AML-193 (cell line): ENCODE results near the gene KCNQ1.

Experiments used
- DNase-seq, 2 experiments: peaks; one replicate each; lab custom pipeline; 2025; lab: John Stamatoyannopoulos, UW

KCNQ1 gene

DNA sequence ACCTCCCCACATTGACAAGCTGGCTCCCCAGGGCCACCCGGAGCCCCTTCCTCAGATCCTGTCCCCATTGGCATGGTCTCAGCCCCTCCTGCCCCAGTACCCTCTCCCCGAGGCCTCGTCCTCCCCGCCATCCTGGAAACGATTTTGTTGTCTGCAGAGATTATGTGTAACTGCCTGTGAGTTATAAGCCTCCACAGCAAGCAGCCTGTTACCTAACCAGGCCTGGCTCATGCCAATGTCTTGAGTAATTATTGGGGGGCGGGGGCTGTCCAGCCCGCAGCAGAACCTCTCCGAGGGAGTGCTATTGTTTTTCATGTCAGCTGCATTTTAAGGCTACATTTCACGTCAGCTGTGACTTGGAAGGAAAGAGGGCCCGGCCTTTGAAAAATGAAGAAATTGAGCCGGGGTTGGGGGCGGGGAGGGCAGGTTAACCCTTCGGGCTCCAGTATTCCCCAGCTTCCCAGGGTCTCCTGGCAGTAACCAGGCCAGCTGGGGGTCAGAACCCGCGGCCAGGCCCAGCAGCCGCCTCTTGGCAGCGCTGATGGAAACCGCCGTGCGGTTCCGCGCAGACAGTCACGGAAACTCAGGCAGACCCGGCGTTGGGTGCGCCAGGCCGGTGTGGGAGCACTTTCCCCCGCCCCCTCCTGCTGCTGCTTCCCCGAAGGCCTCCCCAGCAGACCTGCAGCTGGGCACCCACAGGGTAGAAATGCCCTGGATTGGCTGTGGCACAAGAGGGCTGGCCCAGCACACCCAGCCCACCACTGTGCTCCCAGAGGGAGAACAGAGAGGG, 381.3 kb downstream of the KCNQ1 start:
- peak; percentile 67 to 72 for DNase-seq

DNA sequence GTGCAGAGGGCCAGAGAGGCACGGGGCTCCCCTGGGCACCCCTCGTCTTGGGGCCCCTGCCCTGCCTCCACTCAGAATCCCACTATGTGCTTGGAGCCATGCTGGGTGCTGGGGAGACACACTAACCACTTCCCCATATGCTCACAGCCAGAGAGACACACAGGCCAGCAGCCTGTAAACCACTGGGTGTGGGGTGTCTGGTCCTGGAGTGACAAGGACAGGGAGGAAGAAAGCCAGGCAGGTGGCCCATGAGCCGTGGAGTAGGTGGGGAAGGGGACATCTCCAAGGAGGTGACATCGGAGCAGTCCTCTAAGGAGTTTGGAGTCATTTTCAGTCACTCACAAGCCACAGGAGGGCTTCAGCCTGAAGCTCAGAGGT, 381.9 kb downstream of the KCNQ1 start:
- peak; percentile 60 for DNase-seq

DNA sequence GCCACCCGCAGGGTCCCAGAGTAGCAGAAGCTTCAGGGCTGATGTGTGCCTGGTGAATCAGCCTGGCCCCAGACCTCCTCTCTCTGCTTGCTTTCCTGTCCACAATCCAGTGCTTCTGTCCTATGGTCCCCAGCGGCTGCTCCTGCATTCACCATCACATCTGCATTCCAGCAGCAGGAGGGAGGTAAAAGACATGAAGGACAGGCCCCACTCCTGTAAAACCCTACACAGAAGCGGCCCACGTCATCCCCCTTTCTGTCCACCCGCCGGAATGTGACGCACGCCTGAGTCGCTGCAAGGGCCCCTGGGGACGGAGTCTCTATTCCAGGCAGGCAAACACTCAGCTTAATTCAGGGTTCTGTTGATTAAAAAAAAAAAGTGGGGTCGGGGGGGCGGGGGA, 382.4 kb downstream of the KCNQ1 start:
- DNase-seq, result no peak

DNA sequence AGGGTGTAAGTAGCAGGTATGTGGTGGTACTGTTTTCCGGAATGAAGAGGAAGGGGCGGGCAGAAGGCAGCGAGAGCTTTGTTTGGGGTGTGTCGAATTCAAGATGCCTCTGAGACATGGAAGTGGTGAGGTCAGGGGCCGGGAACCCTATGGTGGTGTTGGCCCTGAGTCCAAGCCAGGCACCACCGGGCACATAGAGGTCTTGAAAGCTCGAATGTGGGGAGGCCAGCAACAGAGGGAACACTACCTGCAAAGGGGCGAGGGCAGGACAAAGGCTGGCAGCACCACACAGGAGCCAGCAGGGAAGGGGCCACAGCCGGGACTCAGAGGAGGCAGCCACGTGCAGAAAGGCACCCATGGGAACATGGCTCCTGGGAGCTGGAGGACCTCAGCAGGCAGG, 383.0 kb downstream of the KCNQ1 start:
- no peak for DNase-seq

DNA sequence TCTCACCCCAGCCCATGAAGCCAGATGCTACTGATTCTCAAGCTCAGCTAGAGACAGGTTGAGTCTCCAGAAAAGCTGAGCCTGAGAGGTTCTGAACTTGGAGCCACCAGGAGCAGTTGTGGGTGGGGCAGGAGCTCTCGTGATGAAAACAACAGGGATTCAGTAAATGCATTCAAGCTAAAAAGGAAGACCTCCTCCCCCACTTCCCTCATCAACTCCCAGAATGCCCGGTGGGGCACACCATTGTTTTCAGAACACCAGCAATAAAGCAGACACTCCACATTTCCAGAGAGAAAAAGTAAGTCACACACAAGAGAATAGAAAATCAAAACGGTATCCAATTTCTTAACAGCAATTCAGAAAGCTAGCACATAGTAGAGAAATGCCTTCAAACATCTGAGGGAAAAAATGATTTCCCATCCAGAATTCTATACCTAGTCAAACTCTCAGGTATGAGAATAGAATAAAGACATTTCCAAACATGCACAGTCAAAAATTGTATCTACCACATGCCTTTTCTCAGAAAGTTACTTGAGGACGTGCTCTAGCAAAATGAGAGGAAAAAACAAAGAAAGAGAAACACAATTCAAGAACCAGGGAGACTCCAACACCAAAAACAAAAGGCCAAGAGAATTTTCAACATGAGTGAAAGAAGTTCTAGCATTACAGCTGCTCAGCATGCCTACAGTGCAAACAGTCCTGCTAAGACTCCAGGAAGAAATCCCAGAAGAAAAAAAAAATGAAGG, 383.9 kb downstream of the KCNQ1 start:
- no peak for DNase-seq

DNA sequence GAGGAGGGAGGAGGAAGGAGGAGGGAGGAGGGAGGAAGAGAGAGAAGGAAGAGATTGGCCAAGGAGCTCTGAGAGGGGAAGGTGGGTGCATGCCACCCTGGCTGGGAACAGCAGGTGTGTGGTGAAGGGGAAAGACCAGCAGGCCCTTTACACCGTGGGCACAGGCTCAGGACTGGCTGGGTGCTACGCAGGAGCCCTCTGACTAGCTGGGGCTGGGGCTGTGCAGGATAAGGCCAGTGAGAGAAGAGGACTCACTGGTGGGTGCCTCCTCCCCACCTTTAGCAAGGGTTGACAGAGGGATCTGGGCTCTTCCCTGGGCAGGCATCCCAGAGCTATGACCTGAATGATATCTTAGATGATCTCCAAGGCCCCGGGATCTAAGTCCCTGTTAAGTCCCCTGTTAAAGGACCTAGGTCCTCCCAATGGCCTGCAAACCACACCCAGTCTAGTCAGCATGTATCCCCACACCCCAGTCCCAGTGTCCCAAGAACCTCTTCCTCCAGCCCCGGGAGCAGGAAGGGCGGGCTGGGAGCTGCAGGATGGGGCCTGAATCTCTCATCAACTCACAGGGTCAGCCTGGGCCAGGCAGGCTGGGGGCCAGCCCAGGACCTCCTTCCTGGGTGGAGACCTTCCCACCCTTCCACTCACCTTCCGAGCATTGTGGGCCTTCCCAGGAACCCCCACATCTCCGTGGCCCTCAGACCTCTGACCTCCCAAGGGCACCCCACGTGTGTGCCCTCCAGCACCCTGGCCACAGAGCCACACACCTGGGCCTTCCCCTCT, 385.4 kb downstream of the KCNQ1 start:
- no peak for DNase-seq

DNA sequence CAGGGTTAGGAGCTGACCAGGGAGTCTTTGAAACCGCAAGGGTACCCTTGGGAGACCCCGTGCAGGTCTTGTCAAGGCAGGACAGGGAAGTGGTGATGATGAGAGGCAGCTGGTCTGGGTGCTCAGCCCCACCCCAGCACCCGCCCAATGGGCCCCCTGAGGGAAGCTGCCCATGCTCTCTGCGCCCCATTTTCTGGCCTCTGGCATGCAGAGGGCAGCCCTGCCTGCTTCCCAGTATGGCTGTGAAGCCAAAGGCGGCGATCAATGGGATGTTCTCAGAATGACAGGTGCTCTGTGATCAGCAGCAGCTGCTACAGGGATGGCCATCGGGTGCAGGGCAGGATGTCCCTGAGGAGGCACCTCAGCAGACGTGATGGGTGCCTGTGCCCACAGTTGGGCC, 386.1 kb downstream of the KCNQ1 start:
- DNase-seq, result no peak

DNA sequence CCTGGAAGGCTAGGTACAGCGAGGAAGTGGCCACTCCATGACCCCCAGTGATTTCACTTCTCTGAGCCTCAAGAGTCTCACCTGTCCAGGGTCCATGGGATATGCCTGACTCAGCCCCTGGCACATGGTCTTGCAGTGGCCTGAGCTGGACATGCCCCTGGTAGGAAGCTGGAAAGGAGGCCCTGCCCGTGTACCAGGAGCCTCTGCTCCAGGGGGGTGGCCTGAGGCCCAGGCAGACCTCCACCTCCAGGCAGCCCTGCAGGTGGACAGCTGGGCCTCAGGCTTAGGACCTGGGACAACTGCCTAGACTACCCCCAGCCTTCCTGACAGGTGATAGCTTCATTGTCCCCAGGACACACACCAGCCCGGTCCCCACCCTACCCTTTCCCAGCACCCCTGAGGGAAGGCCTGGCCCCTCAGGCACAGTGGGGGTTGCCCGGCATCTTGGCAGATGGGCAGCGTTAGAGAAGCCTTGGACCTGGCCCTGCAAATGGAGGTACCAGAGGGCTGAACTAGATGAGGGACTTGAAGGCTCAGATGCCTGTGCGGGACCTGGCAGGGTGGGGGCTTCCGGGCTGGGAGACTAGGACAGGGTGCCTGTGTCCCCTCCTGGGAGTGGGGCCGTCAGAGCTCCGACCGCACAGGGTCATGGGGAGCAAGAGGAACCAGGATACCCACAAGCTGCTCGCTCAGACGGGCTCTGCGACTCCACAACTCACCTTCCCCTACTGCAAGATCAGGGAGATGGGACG, 387.1 kb downstream of the KCNQ1 start:
- DNase-seq, result no peak

DNA sequence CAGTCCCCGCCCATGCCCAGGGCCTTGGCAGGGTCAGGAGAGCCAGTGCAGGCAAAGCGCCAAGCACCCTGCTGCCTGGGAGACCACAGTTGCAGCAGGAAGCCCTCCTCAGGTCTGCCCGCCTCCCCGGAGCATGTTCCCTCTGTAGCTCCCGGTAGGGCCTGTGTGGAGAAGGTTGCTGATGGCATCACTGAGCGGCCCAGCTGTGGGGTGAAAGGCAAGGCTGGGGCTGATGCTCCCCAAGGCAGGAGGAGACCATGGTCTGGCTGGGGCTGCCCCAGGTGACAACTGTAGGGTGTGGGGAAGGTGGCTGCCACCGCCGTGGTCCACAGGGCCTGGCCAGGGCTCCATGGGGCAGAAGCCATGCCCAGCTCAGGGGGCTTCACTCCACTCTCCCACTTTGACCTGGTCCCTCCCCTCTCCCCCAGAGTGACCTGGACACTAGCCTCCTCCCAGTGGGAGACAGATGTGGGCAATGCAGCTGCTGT, 387.8 kb downstream of the KCNQ1 start:
- no peak for DNase-seq

DNA sequence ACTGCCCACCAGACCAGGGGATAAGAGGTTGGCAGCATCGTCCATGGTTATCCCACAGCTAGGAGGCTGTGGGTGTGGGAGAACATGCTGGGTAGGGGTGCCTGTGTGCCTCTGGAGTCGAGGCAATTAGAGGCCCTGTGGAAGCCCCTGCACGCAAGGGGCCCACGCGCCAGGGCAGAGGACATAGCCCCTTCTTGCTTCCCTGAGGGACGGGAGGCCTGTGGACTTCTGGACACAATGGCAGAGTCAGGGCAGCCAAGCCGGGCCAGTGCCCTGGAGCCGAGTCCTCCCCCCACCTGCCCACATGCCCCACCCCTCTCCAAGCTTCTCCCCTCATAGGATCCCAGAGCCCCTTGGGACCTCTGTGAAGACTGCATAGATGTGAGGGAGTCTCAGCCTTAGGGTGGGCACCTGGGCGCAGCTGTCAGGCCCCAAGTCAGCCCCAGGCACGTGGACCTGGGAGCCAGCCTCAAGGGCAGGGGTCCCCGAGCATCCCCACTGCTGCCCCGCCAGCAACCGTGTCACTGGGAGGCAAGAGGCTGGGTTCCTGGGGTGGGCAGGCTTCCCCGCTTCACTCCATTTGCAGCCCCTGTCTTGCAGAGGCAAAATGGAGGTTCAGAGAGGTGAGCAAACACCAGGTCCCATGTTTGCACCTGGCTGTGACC, 388.4 kb downstream of the KCNQ1 start:
- DNase-seq, result no peak

DNA sequence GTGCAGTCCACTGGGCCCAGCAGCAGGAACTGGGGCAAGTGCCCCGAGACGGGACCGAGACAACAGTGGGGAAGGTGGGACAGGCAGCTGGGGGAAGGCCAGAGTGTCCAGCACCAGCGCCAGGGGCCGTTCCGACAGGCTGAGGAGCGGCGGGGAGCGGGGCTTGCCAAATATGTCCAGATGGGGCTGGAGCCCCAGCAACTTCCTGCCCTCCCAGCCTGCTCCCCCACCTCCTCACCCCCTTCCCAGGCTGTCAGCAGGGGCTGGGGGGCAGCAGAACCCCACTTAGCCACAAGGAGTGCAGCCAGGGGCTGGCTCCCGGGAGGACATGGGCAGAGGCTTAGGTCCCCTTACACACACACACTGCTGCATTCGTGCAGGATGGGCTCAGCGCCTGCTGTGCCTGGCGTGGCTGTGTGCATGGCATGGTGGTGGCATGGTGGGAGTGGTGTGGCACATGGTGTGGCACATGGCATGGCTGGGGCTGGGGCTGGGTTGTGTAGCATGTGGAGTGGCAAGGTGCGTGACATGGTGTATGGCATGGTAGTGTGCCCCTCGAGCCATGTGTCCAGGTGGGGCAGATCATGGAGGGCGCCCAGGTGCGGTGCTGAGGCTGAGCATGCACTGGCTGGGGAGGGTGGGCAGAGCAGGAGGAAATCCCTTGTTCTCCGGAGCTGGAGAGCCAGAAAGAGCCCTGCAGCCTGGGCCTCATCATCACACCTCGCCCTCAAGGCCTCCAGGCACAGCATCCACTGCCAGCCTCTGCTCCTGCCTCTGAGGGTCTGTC, 389.1 kb downstream of the KCNQ1 start:
- no peak for DNase-seq

DNA sequence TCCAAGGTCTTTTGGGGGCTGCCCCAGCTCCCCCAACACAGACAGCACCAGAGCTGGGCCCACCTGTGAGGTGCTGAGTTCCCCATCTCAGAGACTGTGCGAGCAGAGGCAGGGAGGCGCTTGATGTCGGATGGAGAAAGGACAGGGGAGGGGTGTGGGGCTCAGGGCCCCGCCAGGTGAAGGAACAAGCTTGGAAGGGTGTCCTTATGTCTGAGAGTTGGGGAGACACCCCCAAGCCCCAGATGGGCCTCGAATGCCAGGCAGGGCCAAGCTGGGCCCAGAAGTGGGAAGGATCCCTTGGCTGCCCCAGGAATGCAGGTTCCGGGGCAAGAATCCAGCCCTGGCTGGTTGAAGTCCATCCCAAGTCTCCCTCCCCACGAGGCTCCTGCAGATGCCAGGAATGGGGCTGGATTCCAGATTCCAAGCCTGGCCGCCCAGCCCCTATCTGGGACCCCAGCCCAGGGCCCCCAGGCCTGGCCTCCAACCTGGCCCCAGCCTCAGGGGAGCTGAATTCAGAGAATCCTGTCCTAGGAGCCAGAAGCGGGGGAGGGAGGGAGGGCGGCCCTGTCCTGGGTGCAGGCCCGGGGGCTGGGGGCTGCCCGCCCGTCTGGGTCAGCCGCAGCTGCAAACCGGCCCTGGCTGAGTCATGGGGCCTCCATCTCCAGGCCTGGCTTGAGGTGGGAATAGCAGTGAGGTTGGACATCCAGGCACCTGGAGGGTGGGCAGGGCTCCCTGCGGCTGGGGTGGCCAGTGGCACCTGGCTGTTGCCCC, 389.9 kb downstream of the KCNQ1 start:
- DNase-seq, result no peak

DNA sequence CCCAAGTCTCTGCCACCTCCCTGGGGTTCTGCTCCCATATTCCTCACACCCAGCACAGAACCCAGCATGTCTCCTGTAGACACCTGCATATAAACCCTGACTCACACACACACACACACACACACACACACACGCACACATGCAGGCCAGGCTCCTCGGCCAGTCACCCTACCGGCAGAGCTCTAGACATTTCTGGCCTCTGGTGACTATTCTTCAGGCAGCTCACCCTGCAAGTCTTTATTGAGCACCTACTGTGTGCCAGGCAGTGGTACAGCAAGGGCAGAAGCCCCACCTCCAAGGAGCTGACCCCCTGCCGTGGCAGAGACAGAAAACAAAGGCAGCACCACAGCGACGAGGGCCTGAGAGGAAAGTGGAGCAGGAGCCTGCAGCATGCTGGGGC, 390.5 kb downstream of the KCNQ1 start:
- no peak for DNase-seq

DNA sequence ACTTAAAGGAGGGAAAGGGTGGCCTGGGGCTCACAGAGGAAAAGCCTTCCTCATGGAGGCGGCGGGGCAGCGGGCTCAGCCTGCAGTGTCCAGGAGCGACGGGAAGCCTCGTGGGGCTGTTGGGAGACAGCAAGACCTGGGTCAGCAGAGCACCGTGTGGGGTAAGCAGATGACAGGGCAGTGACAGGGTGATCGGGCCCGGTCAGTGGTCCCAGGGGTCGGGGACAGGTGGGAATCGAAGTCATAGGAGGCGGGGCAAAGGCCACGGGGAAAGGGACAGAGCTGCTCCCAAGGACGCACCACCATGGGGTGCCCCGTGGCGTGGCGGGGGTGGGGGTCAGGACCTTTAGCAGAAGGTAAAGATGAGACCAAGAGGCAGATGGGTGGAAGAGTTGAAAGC, 390.9 kb downstream of the KCNQ1 start:
- no peak for DNase-seq

DNA sequence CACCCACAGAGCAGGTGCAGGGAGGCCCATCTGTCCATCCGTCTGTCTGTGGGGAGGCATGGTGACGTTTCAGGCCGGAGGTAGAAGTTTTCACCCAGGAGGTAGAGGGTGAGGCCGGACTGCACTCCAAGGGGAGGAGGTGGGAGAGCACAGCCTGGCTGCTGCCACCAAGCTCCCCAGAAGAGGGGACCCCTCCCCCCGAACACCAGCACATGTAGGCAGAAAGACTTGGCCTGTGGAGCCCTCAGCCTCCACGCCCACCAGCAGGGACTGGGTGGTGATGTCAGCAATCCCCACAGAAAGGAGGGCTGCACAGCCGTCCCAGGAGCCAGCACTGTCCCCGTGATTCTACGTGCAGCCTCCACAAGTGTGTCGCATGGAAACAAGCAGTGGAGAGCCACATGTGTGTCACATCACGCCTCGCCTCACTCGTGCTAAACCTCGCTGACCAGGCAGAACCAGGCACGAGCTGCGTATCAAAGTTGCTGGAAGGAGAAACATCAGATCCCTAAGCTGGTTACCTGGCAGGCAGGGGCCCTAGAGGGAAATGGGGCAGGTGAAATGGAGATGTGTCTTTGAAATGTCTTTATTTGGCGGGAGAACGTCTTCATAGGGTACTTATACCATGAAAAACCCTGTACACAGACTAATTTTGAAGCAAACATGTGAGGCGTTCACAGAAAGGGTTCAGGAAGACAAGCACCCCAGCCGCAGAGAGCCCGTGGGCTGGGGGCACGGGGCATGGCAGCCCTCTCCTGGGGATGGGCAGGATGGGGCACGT, 391.7 kb downstream of the KCNQ1 start:
- no peak for DNase-seq

DNA sequence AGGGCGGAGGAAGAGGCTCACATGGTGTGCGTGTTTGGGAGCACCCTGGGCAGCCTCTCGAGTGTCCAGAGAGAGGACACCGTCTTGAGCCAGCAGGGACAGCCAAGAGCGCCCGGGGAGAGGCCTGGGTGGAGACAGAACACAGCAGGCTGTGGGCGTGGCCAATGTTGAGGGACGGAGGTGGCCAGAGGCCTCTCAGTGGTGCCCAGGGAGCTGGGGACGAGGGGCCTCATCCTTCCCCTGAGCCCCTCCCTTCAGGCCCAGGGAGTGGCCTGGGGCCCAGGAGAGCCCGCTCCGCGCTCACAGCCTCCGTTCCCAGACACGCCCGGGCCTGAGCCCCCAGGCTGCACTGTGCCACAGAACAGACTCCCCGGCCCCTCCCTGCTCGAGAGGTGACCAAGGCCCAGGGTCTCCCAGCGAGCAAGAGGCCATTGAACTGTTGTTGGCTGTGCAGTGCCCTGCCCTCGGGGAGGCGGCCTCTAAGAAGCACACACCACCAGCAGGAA, 392.3 kb downstream of the KCNQ1 start:
- no peak for DNase-seq

DNA sequence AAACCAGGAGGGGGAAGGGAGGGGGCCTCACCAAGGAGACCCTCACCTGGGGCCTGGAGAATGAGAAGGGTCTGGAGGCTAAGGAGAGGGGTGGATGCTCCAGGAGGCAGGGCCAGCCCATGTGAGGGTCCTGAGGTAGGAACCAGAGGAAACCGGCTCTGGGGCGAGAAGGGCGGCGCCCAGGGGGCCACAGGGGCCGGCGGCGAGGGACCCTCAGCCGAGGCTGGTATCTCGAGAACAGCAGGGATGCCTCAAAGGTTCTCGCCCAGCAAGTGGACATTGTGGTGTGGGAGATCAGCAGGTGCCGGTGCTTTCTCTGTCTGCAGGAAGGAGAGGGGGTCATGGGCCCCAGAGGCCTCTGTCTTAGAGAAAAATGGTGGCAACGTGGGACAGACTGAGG, 392.8 kb downstream of the KCNQ1 start:
- no peak for DNase-seq

DNA sequence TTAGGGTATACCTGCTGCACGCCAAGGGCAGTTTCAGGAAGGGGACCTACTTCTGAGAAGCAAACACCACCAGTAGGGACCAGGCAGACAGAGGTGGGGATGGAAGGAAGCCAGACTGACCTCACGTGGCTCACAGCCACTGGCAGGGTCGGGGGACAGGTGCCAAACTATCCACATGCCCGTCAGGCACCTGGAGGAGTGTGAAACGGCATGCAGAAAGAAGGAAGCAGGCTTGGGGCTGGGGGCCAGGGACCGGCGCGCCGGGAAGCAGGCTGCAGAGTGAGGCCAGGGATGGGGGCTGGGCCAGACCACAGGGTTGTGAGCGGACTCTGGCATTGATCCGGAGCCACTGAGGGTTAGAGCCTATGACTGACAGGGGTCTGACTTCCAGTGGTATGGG, 393.3 kb downstream of the KCNQ1 start:
- DNase-seq, result no peak
